ENCODE data around the gene RPL34. TPM values are rescaled to one million over a fixed set of nuclear protein-coding genes. Genes with fewer than 3 reads are reported as not detected.

Gene RPL34
- polyA plus RNA-seq, 3 donors, result 1,490 to 2,624 (median 1,519) TPM

DNA sequence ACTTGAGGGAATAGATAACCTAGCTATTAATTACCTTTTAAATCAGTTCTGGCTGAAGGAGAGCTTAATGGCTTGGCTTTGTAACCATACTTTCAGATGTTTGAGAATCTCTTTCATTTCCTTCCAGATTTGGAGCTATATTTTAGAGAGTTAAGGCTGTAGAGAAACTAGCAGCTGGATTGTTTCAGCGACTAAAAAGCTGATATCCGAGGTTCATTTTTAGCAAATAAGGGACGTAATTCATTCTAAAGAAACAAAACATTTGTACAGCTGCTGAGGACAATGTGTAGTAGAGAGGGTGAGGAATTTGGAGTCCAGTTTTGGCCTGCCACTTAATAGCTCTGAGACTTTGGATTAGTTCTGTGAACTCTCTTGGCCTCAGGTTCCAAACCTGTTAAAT lies 42.3 kb downstream of the RPL34 start:
- no peak overlapping the region for H3K9ac ChIP-seq (ENCODE audit: insufficient read depth, low read length, poor library complexity, severe bottlenecking)
- intact Hi-C loops (cut with micrococcal nuclease), result no loop called here
- no peaks in the 10 kb centered on the region for H3K4me1 ChIP-seq (ENCODE audit: control insufficient read depth in 1 of 2, insufficient read depth in 2 of 2, low read length in 2 of 2)
- peaks cover 0 to 6% (median 0%) of the 10 kb centered on the region in 7 donors for H3K9me3 Mint-ChIP-seq
- no peak overlapping the region for H3K27ac ChIP-seq (ENCODE audit: low read depth in 1 of 2, low read length in 2 of 2)
- H3K27me3 ChIP-seq (ENCODE audit: control insufficient read depth in 2 of 2, insufficient read depth in 2 of 2, low read length in 2 of 2), result no peaks in the 10 kb centered on the region
- no peaks in the 10 kb centered on the region for H3K4me1 Mint-ChIP-seq
- TF ChIP-seq, protein P1, sequence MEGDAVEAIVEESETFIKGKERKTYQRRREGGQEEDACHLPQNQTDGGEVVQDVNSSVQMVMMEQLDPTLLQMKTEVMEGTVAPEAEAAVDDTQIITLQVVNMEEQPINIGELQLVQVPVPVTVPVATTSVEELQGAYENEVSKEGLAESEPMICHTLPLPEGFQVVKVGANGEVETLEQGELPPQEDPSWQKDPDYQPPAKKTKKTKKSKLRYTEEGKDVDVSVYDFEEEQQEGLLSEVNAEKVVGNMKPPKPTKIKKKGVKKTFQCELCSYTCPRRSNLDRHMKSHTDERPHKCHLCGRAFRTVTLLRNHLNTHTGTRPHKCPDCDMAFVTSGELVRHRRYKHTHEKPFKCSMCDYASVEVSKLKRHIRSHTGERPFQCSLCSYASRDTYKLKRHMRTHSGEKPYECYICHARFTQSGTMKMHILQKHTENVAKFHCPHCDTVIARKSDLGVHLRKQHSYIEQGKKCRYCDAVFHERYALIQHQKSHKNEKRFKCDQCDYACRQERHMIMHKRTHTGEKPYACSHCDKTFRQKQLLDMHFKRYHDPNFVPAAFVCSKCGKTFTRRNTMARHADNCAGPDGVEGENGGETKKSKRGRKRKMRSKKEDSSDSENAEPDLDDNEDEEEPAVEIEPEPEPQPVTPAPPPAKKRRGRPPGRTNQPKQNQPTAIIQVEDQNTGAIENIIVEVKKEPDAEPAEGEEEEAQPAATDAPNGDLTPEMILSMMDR (IDR thresholded peaks at IDR 0.05), result no peak
- H3K27me3 Mint-ChIP-seq (ENCODE audit: low read depth in 3 of 3), result no peaks in the 10 kb centered on the region
- no peak overlapping the region for H2AFZ ChIP-seq (ENCODE audit: insufficient read depth, low read depth, low read length, poor library complexity, severe bottlenecking)
- no peaks in the 10 kb centered on the region for H4K20me1 ChIP-seq (ENCODE audit: insufficient read depth, low read length)
- H3K27ac Mint-ChIP-seq, result no peak overlapping the region
- peaks cover 70 to 97% of the 10 kb centered on the region in 2 donors for H3K36me3 ChIP-seq (replicated peaks in 1 of 2; ENCODE audit: control insufficient read depth in 1 of 2, insufficient read depth in 2 of 2, low read length in 2 of 2)
- no CpG with 5 or more reads among the region's 3 CpGs for WGBS (ENCODE audit: insufficient coverage)
- H3K4me3 ChIP-seq (replicated peaks in 1 of 3; ENCODE audit: low read depth in 2 of 3, low read length in 3 of 3), result no peak overlapping the region
- no peak for DNase-seq
- no peaks in the 10 kb centered on the region for H3K9me3 ChIP-seq (replicated peaks in 1 of 2; ENCODE audit: control insufficient read depth in 1 of 2, insufficient read depth in 1 of 2, low read length in 2 of 2)
- H3K4me2 ChIP-seq (replicated peaks; ENCODE audit: extremely low read depth, low read length, poor library complexity, severe bottlenecking), result no peak overlapping the region
- H3K36me3 Mint-ChIP-seq, result peaks cover 64 to 93% of the 10 kb centered on the region in 2 donors
- no peaks in the 10 kb centered on the region for H3K79me2 ChIP-seq (ENCODE audit: insufficient read depth, low read length)
- no peak overlapping the region for H3K4me3 Mint-ChIP-seq

- intact Hi-C loops (cut with micrococcal nuclease), result no loop called here
- no peak overlapping the region for H3K4me3 Mint-ChIP-seq
- H3K27ac ChIP-seq (ENCODE audit: low read depth in 1 of 2, low read length in 2 of 2), result no peak overlapping the region
- no peaks in the 10 kb centered on the region for H3K4me1 Mint-ChIP-seq
- DNase-seq, result no peak
- H3K9ac ChIP-seq (ENCODE audit: insufficient read depth, low read length, poor library complexity, severe bottlenecking), result no peak overlapping the region
- no CpG with 5 or more reads among the region's 4 CpGs for WGBS (ENCODE audit: insufficient coverage)
- no peak overlapping the region for H3K4me3 ChIP-seq (replicated peaks in 1 of 3; ENCODE audit: low read depth in 2 of 3, low read length in 3 of 3)
- no peak overlapping the region for H2AFZ ChIP-seq (ENCODE audit: insufficient read depth, low read depth, low read length, poor library complexity, severe bottlenecking)
- H3K36me3 Mint-ChIP-seq, result peaks cover 30 to 48% of the 10 kb centered on the region in 2 donors
- peaks cover 6 to 29% of the 10 kb centered on the region in 2 donors for H3K36me3 ChIP-seq (replicated peaks in 1 of 2; ENCODE audit: control insufficient read depth in 1 of 2, insufficient read depth in 2 of 2, low read length in 2 of 2)
- peaks cover 0 to 2% (median 0%) of the 10 kb centered on the region in 3 donors for H3K27me3 Mint-ChIP-seq (ENCODE audit: low read depth in 3 of 3)
- H3K4me1 ChIP-seq (ENCODE audit: control insufficient read depth in 1 of 2, insufficient read depth in 2 of 2, low read length in 2 of 2), result no peaks in the 10 kb centered on the region
- TF ChIP-seq, protein P1 (IDR thresholded peaks at IDR 0.05), result no peak
- H4K20me1 ChIP-seq (ENCODE audit: insufficient read depth, low read length), result no peaks in the 10 kb centered on the region
- peak overlapping the region in 1 of 7 donors; percentile 44 for H3K27ac Mint-ChIP-seq
- H3K9me3 Mint-ChIP-seq, result peaks cover 0 to 2% (median 0%) of the 10 kb centered on the region in 7 donors
- H3K4me2 ChIP-seq (replicated peaks; ENCODE audit: extremely low read depth, low read length, poor library complexity, severe bottlenecking), result no peak overlapping the region
- no peaks in the 10 kb centered on the region for H3K27me3 ChIP-seq (ENCODE audit: control insufficient read depth in 2 of 2, insufficient read depth in 2 of 2, low read length in 2 of 2)
- no peaks in the 10 kb centered on the region for H3K79me2 ChIP-seq (ENCODE audit: insufficient read depth, low read length)
- H3K9me3 ChIP-seq (replicated peaks in 1 of 2; ENCODE audit: control insufficient read depth in 1 of 2, insufficient read depth in 1 of 2, low read length in 2 of 2), result no peaks in the 10 kb centered on the region
Measured at GRCh38 chr4:108674356-108674977, 54.1 kb downstream of the RPL34 start.

Small RNA genes within 50 kb of the gene (small RNA-seq; reads per million reads assigned to genes)
- gene RNU6-431P (ENCODE audit: insufficient read length, low read depth), result not detected

Other genes with a start within 250 kb of the RPL34 start
- gene OSTC, start 30.0 kb downstream of the RPL34 start, polyA plus RNA-seq, result 100 to 1,000 TPM in 2 of 3 donors, 10 to 100 TPM in 1; 68.5 to 156 (median 149) TPM
- gene ETNPPL, start 142.5 kb downstream of the RPL34 start, polyA plus RNA-seq, result not detected

Measured in CD14-positive monocyte (primary cell).